ENCODE results near the gene TBCE.

DNA sequence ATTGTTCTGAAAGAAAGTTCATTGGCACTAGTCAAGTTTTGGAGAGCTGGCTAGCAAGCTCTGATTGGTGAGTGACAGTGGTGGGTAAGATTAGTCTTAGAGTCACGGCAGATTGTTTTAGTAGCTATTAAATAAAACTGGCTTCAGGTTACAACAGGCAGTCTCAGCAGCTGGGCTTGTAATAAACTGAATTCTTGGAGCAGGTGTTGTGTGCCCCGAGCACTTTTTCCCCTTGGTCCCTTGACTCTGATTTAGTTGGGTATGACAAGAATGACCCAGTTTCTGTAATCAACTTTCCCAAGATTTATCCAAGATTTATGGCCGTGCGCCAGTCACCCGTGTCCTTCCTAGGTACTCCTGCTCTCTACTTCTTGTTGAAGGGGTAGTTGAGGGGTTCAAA, 40.2 kb downstream of the TBCE start:
- TF ChIP-seq POLR2A (IDR thresholded peaks at IDR 0.05; ENCODE audit: low read depth, low read length) (no peak), POLR2AphosphoS5 (IDR thresholded peaks at IDR 0.05; ENCODE audit: low read depth, low read length) (no peak), TAF1 (IDR thresholded peaks at IDR 0.05; ENCODE audit: low read depth, low read length) (no peak), SPI1 (IDR thresholded peaks at IDR 0.05; ENCODE audit: low read depth, low read length) (no peak)
